Stomach smooth muscle (tissue), 2 donors: ENCODE data around the gene RPS21.

Source experiments
- H3K27ac ChIP-seq: one replicate; pipeline ENCODE4 v1.7.0; 2013; ENCODE audit warnings: mild to moderate bottlenecking, low read length, inconsistent platforms
- H3K27me3 ChIP-seq, 2 donors: one replicate each; pipeline ENCODE4 v1.7.0; 2013; ENCODE audit warnings: low read length in 2 of 2; ENCODE audit not compliant: insufficient read depth in 2 of 2, control insufficient read depth in 1 of 2
- H3K36me3 ChIP-seq, 2 donors: one replicate each; pipeline ENCODE4 v1.7.0; 2013; ENCODE audit warnings: low read length in 2 of 2; ENCODE audit not compliant: control insufficient read depth in 2 of 2, insufficient read depth in 2 of 2
- H3K4me1 ChIP-seq: one replicate; pipeline ENCODE4 v1.7.0; 2013; ENCODE audit warnings: low read length; ENCODE audit not compliant: control insufficient read depth, insufficient read depth
- H3K4me3 ChIP-seq, 2 donors: one replicate each; pipeline ENCODE4 v1.7.0; 2013; ENCODE audit warnings: low read length in 2 of 2
- H3K9ac ChIP-seq, 2 donors: one replicate each; pipeline ENCODE4 v1.7.0; 2013; ENCODE audit warnings: low read length in 2 of 2, mild to moderate bottlenecking in 1 of 2
- H3K9me3 ChIP-seq, 2 donors: one replicate each; pipeline ENCODE4 v1.7.0; 2013; ENCODE audit warnings: low read length in 2 of 2; ENCODE audit not compliant: control insufficient read depth in 2 of 2
- donor health status: healthy.
- donor health status: Pancreatic carcinoma.

RPS21 gene

DNA sequence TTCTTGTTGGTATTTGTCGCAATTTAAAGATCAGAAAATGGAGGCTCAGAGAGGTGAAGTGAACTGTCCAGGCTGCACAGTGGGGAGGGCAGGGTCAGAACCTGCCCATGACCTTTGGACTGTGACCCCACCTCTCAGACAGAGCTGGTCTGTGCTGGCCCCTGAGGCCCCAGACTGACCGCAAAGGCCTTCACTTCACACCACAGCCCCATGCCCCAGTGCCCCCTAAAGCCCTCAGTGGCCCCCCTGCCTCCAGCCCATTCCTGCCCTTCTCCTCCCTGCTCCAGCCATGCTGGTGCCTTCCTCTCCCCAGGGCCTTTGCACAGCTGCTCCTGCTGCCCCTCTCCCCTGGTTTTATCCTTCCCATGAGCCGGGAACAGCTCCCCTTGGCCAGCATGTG, 49.8 kb downstream of the RPS21 start:
- Histone ChIP-seq H3K27me3 (no peaks in the 10 kb centered on the region), H3K27ac (no peak overlapping the region), H3K36me3 (no peaks in the 10 kb centered on the region), H3K4me1 (peaks cover 36% of the 10 kb centered on the region), H3K9me3 (peaks cover 0 to 3% of the 10 kb centered on the region in 2 donors), H3K4me3 (no peak overlapping the region), H3K9ac (no peak overlapping the region)

- Histone ChIP-seq H3K4me3 (peak overlapping the region in 1 of 2 donors; percentile 59), H3K27ac (peak overlapping the region; percentile 64), H3K4me1 (peaks cover 36% of the 10 kb centered on the region), H3K27me3 (peaks cover 0 to 3% of the 10 kb centered on the region in 2 donors), H3K36me3 (no peaks in the 10 kb centered on the region), H3K9me3 (peaks cover 0 to 3% of the 10 kb centered on the region in 2 donors), H3K9ac (peak overlapping the region in 1 of 2 donors; percentile 38)
These were observed 50.6 kb downstream of the RPS21 start for GRCh38 chr20:62437496-62437895.

DNA sequence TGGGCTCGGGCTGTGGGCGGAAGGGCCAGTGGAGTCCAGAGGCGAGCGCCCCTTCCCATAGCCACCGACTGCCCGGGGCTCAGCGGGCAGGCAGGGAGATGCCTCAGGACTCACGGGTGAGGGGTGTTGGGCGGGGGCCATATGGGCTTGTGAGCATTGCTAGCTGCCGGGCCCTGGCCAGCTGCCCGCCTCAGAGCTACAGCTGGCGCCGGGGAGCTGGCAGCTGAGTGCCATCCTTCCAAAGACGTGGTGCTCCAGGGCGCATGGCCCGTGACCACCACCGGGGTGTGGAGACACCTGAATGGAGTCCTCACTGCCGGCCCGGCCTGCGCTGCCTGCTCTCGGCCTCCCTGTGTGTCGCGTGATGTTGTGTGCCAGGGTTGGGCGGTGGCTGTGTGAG, 51.0 kb downstream of the RPS21 start:
- Histone ChIP-seq H3K4me1 (peaks cover 36% of the 10 kb centered on the region), H3K27me3 (peaks cover 0 to 3% of the 10 kb centered on the region in 2 donors), H3K9me3 (peaks cover 0 to 3% of the 10 kb centered on the region in 2 donors), H3K36me3 (no peaks in the 10 kb centered on the region), H3K9ac (peak overlapping the region in 1 of 2 donors; percentile 38), H3K27ac (peak overlapping the region; percentile 64), H3K4me3 (peak overlapping the region; percentile 19 to 59)
